Measurements from ENCODE around the gene TCEAL9.

GRCh38 chrX:103398421-103398864, 42.1 kb downstream of the TCEAL9 start:
- TF ChIP-seq REST (IDR thresholded peaks at IDR 0.05) = no peak
- TF ChIP-seq, protein P1, sequence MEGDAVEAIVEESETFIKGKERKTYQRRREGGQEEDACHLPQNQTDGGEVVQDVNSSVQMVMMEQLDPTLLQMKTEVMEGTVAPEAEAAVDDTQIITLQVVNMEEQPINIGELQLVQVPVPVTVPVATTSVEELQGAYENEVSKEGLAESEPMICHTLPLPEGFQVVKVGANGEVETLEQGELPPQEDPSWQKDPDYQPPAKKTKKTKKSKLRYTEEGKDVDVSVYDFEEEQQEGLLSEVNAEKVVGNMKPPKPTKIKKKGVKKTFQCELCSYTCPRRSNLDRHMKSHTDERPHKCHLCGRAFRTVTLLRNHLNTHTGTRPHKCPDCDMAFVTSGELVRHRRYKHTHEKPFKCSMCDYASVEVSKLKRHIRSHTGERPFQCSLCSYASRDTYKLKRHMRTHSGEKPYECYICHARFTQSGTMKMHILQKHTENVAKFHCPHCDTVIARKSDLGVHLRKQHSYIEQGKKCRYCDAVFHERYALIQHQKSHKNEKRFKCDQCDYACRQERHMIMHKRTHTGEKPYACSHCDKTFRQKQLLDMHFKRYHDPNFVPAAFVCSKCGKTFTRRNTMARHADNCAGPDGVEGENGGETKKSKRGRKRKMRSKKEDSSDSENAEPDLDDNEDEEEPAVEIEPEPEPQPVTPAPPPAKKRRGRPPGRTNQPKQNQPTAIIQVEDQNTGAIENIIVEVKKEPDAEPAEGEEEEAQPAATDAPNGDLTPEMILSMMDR (IDR thresholded peaks at IDR 0.05; ENCODE audit: low read depth, low read length, missing input control) = no peak
- TF ChIP-seq MAX (IDR thresholded peaks at IDR 0.05) = no peak
- TF ChIP-seq TAF1 (conservative IDR thresholded peaks at IDR 0.05) = no peak

Measured in liver (tissue), 3 donors.